NB4 (cell line): Measurements from ENCODE around the gene PRPF19.

Experiments
- POLR2A ChIP-seq: IDR thresholded peaks from 2 replicates; pipeline ENCODE4 v1.6.1; 2011; ENCODE audit warnings: mild to moderate bottlenecking; ENCODE audit not compliant: insufficient read length; ENCODE audit errors: extremely low read depth
- TF ChIP-seq, protein P1 (sequence below): IDR thresholded peaks from one replicate; pipeline ENCODE4 v1.5.1; 2012; ENCODE audit warnings: low read depth, low read length
- TF ChIP-seq, protein P2 (sequence below): IDR thresholded peaks from 2 replicates; pipeline ENCODE4 v1.6.1; 2011; ENCODE audit warnings: low read depth, low read length

GRCh38 chr11:60871378-60872061 is 34.9 kb downstream of the PRPF19 start:
- TF ChIP-seq, protein P1, sequence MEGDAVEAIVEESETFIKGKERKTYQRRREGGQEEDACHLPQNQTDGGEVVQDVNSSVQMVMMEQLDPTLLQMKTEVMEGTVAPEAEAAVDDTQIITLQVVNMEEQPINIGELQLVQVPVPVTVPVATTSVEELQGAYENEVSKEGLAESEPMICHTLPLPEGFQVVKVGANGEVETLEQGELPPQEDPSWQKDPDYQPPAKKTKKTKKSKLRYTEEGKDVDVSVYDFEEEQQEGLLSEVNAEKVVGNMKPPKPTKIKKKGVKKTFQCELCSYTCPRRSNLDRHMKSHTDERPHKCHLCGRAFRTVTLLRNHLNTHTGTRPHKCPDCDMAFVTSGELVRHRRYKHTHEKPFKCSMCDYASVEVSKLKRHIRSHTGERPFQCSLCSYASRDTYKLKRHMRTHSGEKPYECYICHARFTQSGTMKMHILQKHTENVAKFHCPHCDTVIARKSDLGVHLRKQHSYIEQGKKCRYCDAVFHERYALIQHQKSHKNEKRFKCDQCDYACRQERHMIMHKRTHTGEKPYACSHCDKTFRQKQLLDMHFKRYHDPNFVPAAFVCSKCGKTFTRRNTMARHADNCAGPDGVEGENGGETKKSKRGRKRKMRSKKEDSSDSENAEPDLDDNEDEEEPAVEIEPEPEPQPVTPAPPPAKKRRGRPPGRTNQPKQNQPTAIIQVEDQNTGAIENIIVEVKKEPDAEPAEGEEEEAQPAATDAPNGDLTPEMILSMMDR = no peak
- no peak for TF ChIP-seq POLR2A
- TF ChIP-seq, protein P2, sequence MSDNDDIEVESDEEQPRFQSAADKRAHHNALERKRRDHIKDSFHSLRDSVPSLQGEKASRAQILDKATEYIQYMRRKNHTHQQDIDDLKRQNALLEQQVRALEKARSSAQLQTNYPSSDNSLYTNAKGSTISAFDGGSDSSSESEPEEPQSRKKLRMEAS = no peak
